Fibroblast of lung (primary cell): Measurements from ENCODE around the gene OSBPL9. TPM values are rescaled to one million over a fixed set of nuclear protein-coding genes. Genes with fewer than 3 reads are reported as not detected.
A peak's percentile ranks its signal among the peaks of the same experiment; 100 is the strongest.
"Not testable (repeated sequence)": the region's sequence is repeated elsewhere in the genome, so short reads cannot be mapped to it uniquely, and the experiment has no call there.

Experiments used
- DNase-seq, 2 donors: peaks; one replicate each; pipeline versions ENCODE4 v3.0.0 to v3.0.0-alpha.2; 2010; ENCODE audit warnings: low read depth in 2 of 2
- H2AFZ ChIP-seq: 2 replicates; pipeline ENCODE4 v1.5.1; 2012; ENCODE audit warnings: low read length, control low read depth, inconsistent platforms
- H3K27ac ChIP-seq: 2 replicates; pipeline ENCODE4 v1.5.1; 2011; ENCODE audit warnings: low read length, control low read depth; ENCODE audit not compliant: insufficient read depth
- H3K27me3 ChIP-seq: 2 replicates; pipeline ENCODE4 v1.5.1; 2011; ENCODE audit warnings: mild to moderate bottlenecking, low read length; ENCODE audit not compliant: control insufficient read depth, insufficient read depth
- H3K36me3 ChIP-seq: 2 replicates; pipeline ENCODE4 v1.5.1; 2011; ENCODE audit warnings: low read length; ENCODE audit not compliant: control insufficient read depth, insufficient read depth
- H3K4me1 ChIP-seq: 2 replicates; pipeline ENCODE4 v1.5.1; 2011; ENCODE audit warnings: low read length; ENCODE audit not compliant: control insufficient read depth, insufficient read depth; ENCODE audit errors: extremely low read depth
- H3K4me2 ChIP-seq: 2 replicates; pipeline ENCODE4 v1.5.1; 2011; ENCODE audit warnings: low read length, control low read depth; ENCODE audit not compliant: insufficient read depth; ENCODE audit errors: extremely low read depth
- H3K4me3 ChIP-seq, 4 experiments: fragments of 200-600 bp in 1 of 4; sonication (generic) in 1 of 4; replicated peaks in 1 of 4; 2 replicates each; pipeline ENCODE4 v1.5.1; 2011 to 2016; ENCODE audit warnings: low read length in 4 of 4, low read depth in 3 of 4, mild to moderate bottlenecking in 3 of 4, control low read depth in 2 of 4, inconsistent platforms in 1 of 4, mixed read lengths in 1 of 4; ENCODE audit not compliant: insufficient read depth in 1 of 4; ENCODE audit errors: control extremely low read depth in 1 of 4
- H3K79me2 ChIP-seq: 2 replicates; pipeline ENCODE4 v1.5.1; 2012; ENCODE audit warnings: mild to moderate bottlenecking, low read length, inconsistent platforms; ENCODE audit not compliant: control insufficient read depth, insufficient read depth
- H3K9ac ChIP-seq: 2 replicates; pipeline ENCODE4 v1.5.1; 2011; ENCODE audit warnings: mild to moderate bottlenecking, low read length, control low read depth; ENCODE audit not compliant: insufficient read depth
- H3K9me3 ChIP-seq: 2 replicates; pipeline ENCODE4 v1.5.1; 2012; ENCODE audit warnings: low read depth, low read length; ENCODE audit not compliant: control insufficient read depth, insufficient read depth
- H4K20me1 ChIP-seq: 2 replicates; pipeline ENCODE4 v1.5.1; 2011; ENCODE audit warnings: low read length; ENCODE audit not compliant: control insufficient read depth, insufficient read depth; ENCODE audit errors: extremely low read depth
- EZH2 ChIP-seq: IDR thresholded peaks from 2 replicates; pipeline ENCODE4 v1.5.1; 2012; ENCODE audit warnings: low read length, control low read depth, mild to moderate bottlenecking; ENCODE audit errors: missing control alignments
- polyA plus RNA-seq, 2 donors: library from polyadenylated mRNA; depleted of rRNA in 1 of 2; stranded (reverse) in 1 of 2; unstranded in 1 of 2; fragments of >200 nt; gene quantifications; 2 replicates each; pipeline ENCODE4 v1.2.1, GENCODE V29; 2011 to 2012; ENCODE audit warnings: missing spikeins in 1 of 2
- total RNA-seq: library from RNA; depleted of rRNA; stranded (reverse); fragments of >200 nt; gene quantifications from 2 replicates; pipeline ENCODE4 v1.2.1, GENCODE V29; 2014
- TF ChIP-seq, protein P1 (sequence below), 2 donors: IDR thresholded peaks in 1 of 2; conservative IDR thresholded peaks in 1 of 2; 1 replicate in 1 of 2; 2 replicates in 1 of 2; pipeline ENCODE4 v1.5.1; 2011 to 2012; ENCODE audit warnings: low read length in 2 of 2, control low read depth in 1 of 2, inconsistent platforms in 1 of 2, low read depth in 1 of 2, mild to moderate bottlenecking in 1 of 2

The OSBPL9 gene
- total and polyA plus RNA-seq, 2 donors (not counting 1 experiment from before 2014, with no cell fraction given), result 62.5 to 90.7 TPM

DNA sequence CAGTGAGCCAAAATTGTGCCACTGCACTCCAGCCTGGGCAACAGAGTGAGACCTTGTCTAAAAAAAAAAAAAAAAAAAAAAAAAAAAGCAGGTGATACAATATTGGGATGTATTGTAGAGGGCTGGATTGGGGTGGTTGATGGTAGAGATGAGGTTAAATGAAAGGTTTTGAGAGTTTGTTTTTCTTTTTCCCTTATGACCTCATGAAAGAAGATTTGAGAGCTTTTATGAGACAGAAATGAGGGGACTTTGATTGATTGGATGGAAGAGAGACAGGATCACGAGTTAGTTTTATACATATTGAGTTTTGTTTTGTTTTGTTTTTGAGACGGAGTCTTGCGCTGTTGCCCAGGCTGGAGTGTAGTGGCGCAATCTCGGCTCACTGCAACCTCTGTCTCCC is 27.1 kb downstream of the OSBPL9 start:
- H3K36me3 ChIP-seq, result no peaks in the 10 kb centered on the region
- no peak overlapping the region for H3K9ac ChIP-seq
- no peak overlapping the region for H2AFZ ChIP-seq
- H4K20me1 ChIP-seq, result no peaks in the 10 kb centered on the region
- H3K27me3 ChIP-seq, result no peaks in the 10 kb centered on the region
- peaks cover 11% of the 10 kb centered on the region for H3K4me1 ChIP-seq
- peaks cover 2% of the 10 kb centered on the region for H3K79me2 ChIP-seq
- no peaks in the 10 kb centered on the region for H3K9me3 ChIP-seq
- no peak overlapping the region for H3K4me3 ChIP-seq
- DNase-seq, result no peak
- peak overlapping the region; percentile 55 for H3K27ac ChIP-seq
- TF ChIP-seq, protein P1, sequence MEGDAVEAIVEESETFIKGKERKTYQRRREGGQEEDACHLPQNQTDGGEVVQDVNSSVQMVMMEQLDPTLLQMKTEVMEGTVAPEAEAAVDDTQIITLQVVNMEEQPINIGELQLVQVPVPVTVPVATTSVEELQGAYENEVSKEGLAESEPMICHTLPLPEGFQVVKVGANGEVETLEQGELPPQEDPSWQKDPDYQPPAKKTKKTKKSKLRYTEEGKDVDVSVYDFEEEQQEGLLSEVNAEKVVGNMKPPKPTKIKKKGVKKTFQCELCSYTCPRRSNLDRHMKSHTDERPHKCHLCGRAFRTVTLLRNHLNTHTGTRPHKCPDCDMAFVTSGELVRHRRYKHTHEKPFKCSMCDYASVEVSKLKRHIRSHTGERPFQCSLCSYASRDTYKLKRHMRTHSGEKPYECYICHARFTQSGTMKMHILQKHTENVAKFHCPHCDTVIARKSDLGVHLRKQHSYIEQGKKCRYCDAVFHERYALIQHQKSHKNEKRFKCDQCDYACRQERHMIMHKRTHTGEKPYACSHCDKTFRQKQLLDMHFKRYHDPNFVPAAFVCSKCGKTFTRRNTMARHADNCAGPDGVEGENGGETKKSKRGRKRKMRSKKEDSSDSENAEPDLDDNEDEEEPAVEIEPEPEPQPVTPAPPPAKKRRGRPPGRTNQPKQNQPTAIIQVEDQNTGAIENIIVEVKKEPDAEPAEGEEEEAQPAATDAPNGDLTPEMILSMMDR (conservative IDR thresholded peaks at IDR 0.05 in 1 of 2, IDR thresholded peaks at IDR 0.05 in 1 of 2; ENCODE audit: low read depth in 1 of 2, low read length in 2 of 2), result no peak
- no peak overlapping the region for H3K4me2 ChIP-seq

DNA sequence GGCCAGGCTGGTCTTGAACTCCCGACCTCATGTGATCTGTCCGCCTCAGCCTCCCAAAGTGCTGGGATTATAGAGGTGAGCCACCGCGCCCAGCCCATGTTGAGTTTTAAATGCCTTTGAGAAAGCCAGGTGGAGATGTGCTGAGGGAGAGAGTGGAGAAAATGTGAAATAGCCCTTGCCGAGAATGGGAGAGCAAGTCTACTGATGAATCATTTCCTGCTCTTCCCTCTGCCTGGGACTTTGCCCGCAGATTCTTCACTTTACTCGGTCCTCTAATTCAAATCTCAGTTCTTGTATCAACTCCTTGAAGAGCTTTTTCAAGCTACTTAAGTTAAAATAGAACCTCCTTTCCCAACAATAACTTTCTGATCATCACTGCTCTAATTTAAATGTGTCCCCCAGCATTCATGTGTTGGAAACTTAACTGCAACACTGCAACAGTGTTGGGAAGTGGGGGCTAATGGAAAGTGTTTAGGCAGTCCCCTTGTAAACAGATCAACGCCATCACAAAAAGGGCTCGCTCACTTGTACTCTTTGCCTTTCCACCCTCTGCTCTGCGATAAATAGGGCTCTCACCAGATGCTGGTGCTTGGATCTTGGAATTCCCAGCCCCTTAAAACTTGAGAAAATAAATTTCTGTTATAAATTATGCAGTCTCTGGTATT is 27.8 kb downstream of the OSBPL9 start:
- H4K20me1 ChIP-seq, result no peaks in the 10 kb centered on the region
- no peaks in the 10 kb centered on the region for H3K79me2 ChIP-seq
- no peak overlapping the region for H3K4me3 ChIP-seq
- no peak overlapping the region for H3K9ac ChIP-seq
- H3K27me3 ChIP-seq, result no peaks in the 10 kb centered on the region
- no peak overlapping the region for H3K4me2 ChIP-seq
- no peaks in the 10 kb centered on the region for H3K9me3 ChIP-seq
- peak; percentile 73 to 90 for DNase-seq
- H2AFZ ChIP-seq, result no peak overlapping the region
- peaks cover 12% of the 10 kb centered on the region for H3K4me1 ChIP-seq
- H3K27ac ChIP-seq, result peak overlapping the region; percentile 55
- TF ChIP-seq, protein P1 (conservative IDR thresholded peaks at IDR 0.05 in 1 of 2, IDR thresholded peaks at IDR 0.05 in 1 of 2; ENCODE audit: low read depth in 1 of 2, low read length in 2 of 2), result no peak
- TF ChIP-seq EZH2, result no peak
- H3K36me3 ChIP-seq, result no peaks in the 10 kb centered on the region

DNA sequence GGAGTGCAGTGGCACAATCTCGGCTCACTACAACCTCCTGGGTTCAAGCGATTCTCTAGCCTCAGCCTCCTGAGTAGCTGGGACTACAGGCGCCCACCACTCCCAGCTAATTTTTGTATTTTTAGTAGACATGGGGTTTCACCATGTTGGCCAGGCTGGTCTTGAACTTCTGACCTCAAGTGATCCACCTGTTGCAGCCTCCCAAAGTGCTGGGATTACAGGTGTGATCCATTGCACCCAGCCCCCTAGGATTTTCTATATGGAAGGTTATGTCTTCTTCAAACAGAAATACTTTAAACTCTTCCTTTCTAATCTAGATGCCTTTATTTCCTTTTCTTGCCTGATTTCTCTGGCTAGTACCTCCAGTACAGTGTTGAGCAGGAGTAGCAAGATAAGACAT is 29.7 kb downstream of the OSBPL9 start:
- not testable (repeated sequence) for H3K27ac ChIP-seq, H3K4me3 ChIP-seq, DNase-seq, H4K20me1 ChIP-seq, H3K9ac ChIP-seq, H3K79me2 ChIP-seq, H3K36me3 ChIP-seq, H3K4me2 ChIP-seq, H3K27me3 ChIP-seq, H2AFZ ChIP-seq, H3K9me3 ChIP-seq
- H3K4me1 ChIP-seq, result peaks cover 19% of the 10 kb centered on the region
